HepG2 (cell line): Measurements from ENCODE around the gene NSD1. TPM values are rescaled to one million over a fixed set of nuclear protein-coding genes. Genes with fewer than 3 reads are reported as not detected.

Source experiments
- CBX2 ChIP-seq, 2 experiments: fragments of 200-600 bp in 1 of 2; sonication (generic); formaldehyde crosslinking in 1 of 2; IDR thresholded peaks; 2 replicates each; pipeline versions ENCODE4 v1.7.0 to v1.8.1; 2018 to 2022; ENCODE audit warnings: low read depth in 2 of 2, low read length in 1 of 2, mild to moderate bottlenecking in 1 of 2, missing genetic modification reagents in 1 of 2
- EHMT2 ChIP-seq: fragments of 200-600 bp; sonication (generic); IDR thresholded peaks from 2 replicates; pipeline ENCODE4 v1.7.0; 2017; ENCODE audit warnings: antibody characterized with exemption, low read depth, low read length, borderline replicate concordance
- GATAD2A ChIP-seq: IDR thresholded peaks from 2 replicates; pipeline ENCODE4 v1.6.1; 2016
- MAF1 ChIP-seq: sonication (generic); formaldehyde crosslinking; IDR thresholded peaks from 2 replicates; pipeline ENCODE4 v1.5.0; 2020; ENCODE audit warnings: missing genetic modification reagents, borderline replicate concordance
- MATR3 ChIP-seq: sonication (generic); formaldehyde crosslinking; IDR thresholded peaks from 2 replicates; pipeline ENCODE4 v1.4.0; 2020; ENCODE audit warnings: missing genetic modification reagents
- NFE2L1 ChIP-seq: sonication (generic); formaldehyde crosslinking; IDR thresholded peaks from 2 replicates; pipeline ENCODE4 v1.4.0; 2020; ENCODE audit warnings: missing genetic modification reagents, mild to moderate bottlenecking, borderline replicate concordance
- NFYC ChIP-seq: IDR thresholded peaks from 2 replicates; pipeline ENCODE4 v1.6.1; 2016; ENCODE audit warnings: missing genetic modification reagents, missing compliant biosample characterization
- SMARCC2 ChIP-seq: fragments of 450-650 bp; IDR thresholded peaks from 2 replicates; pipeline ENCODE4 v1.6.1; 2017; ENCODE audit warnings: antibody characterized with exemption, mild to moderate bottlenecking
- ZMYM3 ChIP-seq: sonication (generic); formaldehyde crosslinking; IDR thresholded peaks from 2 replicates; pipeline ENCODE4 v1.5.1; 2020; ENCODE audit warnings: mild to moderate bottlenecking, missing genetic modification reagents
- ZNF510 ChIP-seq: sonication (generic); formaldehyde crosslinking; IDR thresholded peaks from 2 replicates; pipeline ENCODE4 v1.4.0; 2020; ENCODE audit warnings: low read depth, mild to moderate bottlenecking, missing genetic modification reagents
- ZNF773 ChIP-seq: sonication (generic); formaldehyde crosslinking; IDR thresholded peaks from 2 replicates; pipeline ENCODE4 v1.4.0; 2020; ENCODE audit warnings: missing genetic modification reagents, borderline replicate concordance
- ZNF883 ChIP-seq: sonication (generic); formaldehyde crosslinking; IDR thresholded peaks from 2 replicates; pipeline ENCODE4 v1.5.1; 2020; ENCODE audit warnings: mild to moderate bottlenecking, missing genetic modification reagents; ENCODE audit errors: not compliant biosample characterization
- polyA plus RNA-seq, 8 experiments: library from polyadenylated mRNA; depleted of rRNA in 3 of 8; stranded (reverse) in 7 of 8; unstranded in 1 of 8; fragments of >200 nt; fragmentation: Illumina TruSeq in 4 of 8; extraction: Trizol in 4 of 8; gene quantifications; 2 replicates each; pipeline versions ENCODE4 v1.2.1 to v1.2.3, GENCODE V29; 2011 to 2016; ENCODE audit warnings: low read depth in 4 of 8, missing spikeins in 1 of 8, mixed read lengths in 1 of 8; ENCODE audit not compliant: insufficient read depth in 1 of 8
- total RNA-seq, 5 experiments: library from RNA; depleted of rRNA; stranded (reverse); fragments of >200 nt; fragmentation: Illumina TruSeq; extraction: Trizol; gene quantifications; 2 replicates each; pipeline ENCODE4 v1.2.3, GENCODE V29; 2016; ENCODE audit warnings: low read depth in 1 of 5
- TF ChIP-seq, protein P1 (sequence below): sonication (generic); formaldehyde crosslinking; IDR thresholded peaks from 2 replicates; pipeline ENCODE4 v1.4.0; 2020; ENCODE audit warnings: mild to moderate bottlenecking, missing genetic modification reagents
- TF ChIP-seq, protein P2 (sequence below): sonication (generic); formaldehyde crosslinking; IDR thresholded peaks from 2 replicates; pipeline ENCODE4 v1.4.0; 2020; ENCODE audit warnings: mild to moderate bottlenecking, low read depth, missing genetic modification reagents
- TF ChIP-seq, protein P3 (sequence below): IDR thresholded peaks from 2 replicates; pipeline ENCODE4 v1.6.1; 2018; ENCODE audit warnings: missing genetic modification reagents, mild to moderate bottlenecking, missing compliant biosample characterization
- TF ChIP-seq, protein P4 (sequence below), 2 experiments: sonication (generic) in 1 of 2; formaldehyde crosslinking in 1 of 2; IDR thresholded peaks; 2 replicates each; pipeline versions ENCODE4 v1.4.0 to v1.6.1; 2018 to 2020; ENCODE audit warnings: missing genetic modification reagents in 2 of 2, borderline replicate concordance in 1 of 2, low read depth in 1 of 2, mild to moderate bottlenecking in 1 of 2, missing biosample characterization in 1 of 2

Gene NSD1
- total and polyA plus RNA-seq, 2 of the 13 experiments (the other 11 are each of a cell fraction or from before 2014, with no cell fraction given), result 0.01 to 0.09 TPM

DNA sequence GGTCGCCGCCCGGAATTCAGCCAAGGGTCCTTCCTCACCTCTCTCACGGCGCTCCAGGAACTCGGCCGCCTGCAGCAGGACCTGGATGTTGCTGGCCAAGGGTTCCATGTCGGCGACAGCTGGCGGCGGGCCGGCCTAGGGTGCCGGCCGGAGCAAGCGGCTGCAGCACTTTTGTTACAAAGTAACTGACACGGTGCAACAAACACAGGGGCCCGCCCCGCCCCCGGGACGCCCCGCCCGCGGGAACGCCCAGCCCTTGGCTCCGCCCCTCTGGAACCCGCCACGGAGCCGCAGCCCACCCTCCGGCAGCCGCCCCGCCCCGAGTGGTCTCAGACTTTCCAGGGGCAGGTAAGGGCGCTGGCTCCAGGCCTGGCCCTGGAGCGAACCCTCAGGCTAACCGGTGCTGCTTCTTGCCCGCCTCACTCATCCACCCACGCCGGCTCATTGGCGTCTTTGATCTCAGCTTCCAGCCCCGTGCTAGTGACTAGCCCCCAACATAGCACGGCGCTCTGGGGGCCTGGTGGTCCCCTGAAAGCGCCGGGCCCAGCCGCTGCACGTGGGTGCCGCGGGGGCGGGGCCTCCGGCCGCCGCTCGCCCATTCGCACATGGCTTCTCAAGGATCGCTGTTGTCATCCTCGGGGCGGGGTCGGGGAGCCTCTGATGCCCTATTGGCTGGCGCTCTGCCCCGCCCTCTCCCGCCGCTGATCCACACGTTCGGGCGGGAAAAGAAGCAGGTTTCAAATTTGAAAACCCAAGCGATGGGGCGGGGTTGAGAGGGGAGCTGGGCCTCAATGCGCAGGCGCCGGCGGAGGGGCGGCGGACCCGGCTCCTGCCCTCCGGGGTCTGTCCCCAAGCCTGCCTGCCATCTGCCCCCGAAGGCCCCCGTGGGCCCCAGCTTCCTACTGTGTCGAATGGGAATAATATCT, 178.4 kb downstream of the NSD1 start, which contains the start of gene MXD3 (continued):
- peak; percentile 91 for TF ChIP-seq NFYC (CRISPR knock-in tag)
- no peak for TF ChIP-seq EHMT2
- no peak for TF ChIP-seq MAF1 (CRISPR knock-in tag)
- TF ChIP-seq, protein P1, sequence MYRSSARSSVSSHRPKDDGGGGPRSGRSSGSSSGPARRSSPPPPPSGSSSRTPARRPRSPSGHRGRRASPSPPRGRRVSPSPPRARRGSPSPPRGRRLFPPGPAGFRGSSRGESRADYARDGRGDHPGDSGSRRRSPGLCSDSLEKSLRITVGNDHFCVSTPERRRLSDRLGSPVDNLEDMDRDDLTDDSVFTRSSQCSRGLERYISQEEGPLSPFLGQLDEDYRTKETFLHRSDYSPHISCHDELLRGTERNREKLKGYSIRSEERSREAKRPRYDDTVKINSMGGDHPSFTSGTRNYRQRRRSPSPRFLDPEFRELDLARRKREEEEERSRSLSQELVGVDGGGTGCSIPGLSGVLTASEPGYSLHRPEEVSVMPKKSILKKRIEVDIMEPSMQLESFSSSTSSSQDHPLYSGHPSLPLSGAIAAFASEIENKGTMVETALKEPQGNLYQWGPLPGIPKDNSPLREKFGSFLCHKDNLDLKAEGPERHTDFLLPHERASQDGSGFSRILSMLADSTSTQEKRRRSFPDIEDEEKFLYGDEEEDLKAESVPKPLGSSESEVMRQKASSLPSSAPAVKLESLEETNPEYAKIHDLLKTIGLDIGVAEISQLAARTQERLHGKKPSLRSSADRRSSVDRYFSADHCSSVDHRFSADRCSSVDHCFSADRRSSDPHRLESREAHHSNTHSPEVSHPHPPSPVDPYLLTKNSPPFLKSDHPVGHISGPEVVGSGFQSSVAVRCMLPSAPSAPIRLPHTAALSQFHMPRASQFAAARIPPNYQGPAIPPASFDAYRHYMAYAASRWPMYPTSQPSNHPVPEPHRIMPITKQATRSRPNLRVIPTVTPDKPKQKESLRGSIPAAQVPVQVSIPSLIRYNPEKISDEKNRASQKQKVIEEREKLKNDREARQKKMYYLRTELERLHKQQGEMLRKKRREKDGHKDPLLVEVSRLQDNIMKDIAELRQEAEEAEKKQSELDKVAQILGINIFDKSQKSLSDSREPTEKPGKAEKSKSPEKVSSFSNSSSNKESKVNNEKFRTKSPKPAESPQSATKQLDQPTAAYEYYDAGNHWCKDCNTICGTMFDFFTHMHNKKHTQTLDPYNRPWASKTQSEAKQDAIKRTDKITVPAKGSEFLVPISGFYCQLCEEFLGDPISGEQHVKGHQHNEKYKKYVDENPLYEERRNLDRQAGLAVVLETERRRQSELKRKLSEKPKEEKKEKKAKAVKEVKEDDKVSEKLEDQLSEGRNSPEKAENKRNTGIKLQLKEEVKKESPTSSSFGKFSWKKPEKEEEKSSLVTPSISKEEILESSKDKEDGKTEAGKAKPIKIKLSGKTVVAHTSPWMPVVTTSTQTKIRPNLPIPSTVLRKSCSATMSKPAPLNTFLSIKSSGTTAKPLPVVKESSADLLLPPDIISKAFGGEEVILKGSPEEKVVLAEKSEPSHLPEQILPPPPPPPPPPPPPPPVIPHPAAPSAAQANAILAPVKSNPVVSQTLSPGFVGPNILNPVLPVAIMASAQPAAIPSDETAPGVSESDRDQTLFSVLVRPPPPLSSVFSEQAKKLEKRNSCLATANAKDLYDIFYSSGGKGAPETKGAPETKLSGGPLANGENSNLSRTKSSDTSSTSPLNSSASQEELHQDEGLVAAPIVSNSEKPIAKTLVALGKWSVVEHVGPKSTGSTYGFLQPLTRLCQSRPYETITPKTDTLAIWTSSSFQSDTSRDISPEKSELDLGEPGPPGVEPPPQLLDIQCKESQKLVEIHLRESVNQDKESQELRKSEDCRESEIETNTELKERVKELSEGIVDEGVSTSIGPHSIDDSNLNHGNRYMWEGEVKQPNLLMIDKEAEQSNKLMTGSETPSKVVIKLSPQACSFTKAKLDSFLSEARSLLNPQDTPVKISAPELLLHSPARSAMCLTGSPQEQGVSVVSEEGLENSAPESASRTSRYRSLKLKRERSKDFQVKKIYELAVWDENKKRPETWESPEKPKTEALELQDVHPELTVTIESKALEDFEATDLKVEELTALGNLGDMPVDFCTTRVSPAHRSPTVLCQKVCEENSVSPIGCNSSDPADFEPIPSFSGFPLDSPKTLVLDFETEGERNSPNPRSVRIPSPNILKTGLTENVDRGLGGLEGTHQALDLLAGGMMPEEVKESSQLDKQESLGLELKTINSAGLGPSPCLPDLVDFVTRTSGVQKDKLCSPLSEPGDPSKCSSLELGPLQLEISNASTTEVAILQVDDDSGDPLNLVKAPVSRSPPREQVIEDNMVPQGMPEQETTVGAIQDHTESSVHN (CRISPR knock-in tag), result no peak
- TF ChIP-seq, protein P2, sequence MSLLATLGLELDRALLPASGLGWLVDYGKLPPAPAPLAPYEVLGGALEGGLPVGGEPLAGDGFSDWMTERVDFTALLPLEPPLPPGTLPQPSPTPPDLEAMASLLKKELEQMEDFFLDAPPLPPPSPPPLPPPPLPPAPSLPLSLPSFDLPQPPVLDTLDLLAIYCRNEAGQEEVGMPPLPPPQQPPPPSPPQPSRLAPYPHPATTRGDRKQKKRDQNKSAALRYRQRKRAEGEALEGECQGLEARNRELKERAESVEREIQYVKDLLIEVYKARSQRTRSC (CRISPR knock-in tag), result no peak
- TF ChIP-seq ZMYM3 (CRISPR knock-in tag), result no peak
- TF ChIP-seq MATR3 (CRISPR knock-in tag), result no peak
- TF ChIP-seq, protein P3, sequence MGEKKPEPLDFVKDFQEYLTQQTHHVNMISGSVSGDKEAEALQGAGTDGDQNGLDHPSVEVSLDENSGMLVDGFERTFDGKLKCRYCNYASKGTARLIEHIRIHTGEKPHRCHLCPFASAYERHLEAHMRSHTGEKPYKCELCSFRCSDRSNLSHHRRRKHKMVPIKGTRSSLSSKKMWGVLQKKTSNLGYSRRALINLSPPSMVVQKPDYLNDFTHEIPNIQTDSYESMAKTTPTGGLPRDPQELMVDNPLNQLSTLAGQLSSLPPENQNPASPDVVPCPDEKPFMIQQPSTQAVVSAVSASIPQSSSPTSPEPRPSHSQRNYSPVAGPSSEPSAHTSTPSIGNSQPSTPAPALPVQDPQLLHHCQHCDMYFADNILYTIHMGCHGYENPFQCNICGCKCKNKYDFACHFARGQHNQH (CRISPR knock-in tag), result 0 out of 2 replicates have a peak, but pooled peaks have one; percentile 22
- TF ChIP-seq ZNF510, result no peak
- TF ChIP-seq, protein P4, sequence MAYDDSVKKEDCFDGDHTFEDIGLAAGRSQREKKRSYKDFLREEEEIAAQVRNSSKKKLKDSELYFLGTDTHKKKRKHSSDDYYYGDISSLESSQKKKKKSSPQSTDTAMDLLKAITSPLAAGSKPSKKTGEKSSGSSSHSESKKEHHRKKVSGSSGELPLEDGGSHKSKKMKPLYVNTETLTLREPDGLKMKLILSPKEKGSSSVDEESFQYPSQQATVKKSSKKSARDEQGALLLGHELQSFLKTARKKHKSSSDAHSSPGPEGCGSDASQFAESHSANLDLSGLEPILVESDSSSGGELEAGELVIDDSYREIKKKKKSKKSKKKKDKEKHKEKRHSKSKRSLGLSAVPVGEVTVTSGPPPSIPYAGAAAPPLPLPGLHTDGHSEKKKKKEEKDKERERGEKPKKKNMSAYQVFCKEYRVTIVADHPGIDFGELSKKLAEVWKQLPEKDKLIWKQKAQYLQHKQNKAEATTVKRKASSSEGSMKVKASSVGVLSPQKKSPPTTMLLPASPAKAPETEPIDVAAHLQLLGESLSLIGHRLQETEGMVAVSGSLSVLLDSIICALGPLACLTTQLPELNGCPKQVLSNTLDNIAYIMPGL (CRISPR knock-in tag; IDR thresholded peaks at IDR 0.05; ENCODE audit: borderline replicate concordance in 1 of 2, low read depth in 1 of 2), result peak in 1 of 2 experiments; percentile 61; a peak in 1 of 4 replicates
- TF ChIP-seq ZNF883 (CRISPR knock-in tag), result no peak
- TF ChIP-seq GATAD2A (CRISPR knock-in tag), result no peak
- no peak for TF ChIP-seq CBX2 (IDR thresholded peaks at IDR 0.05; ENCODE audit: low read depth, low read length)
- no peak for TF ChIP-seq CBX2 (CRISPR knock-in tag; IDR thresholded peaks at IDR 0.05; ENCODE audit: low read depth)
- TF ChIP-seq SMARCC2, result no peak
- TF ChIP-seq ZNF773 (CRISPR knock-in tag), result peak; percentile 40; the same call in 1 of the 2 replicates
- TF ChIP-seq NFE2L1 (CRISPR knock-in tag), result no peak
